KMS-11 (cell line): ENCODE results near the gene ZNF354B.

Experiments used
- H2AFZ ChIP-seq: fragments of 200-600 bp; sonication (generic); 2 replicates; pipeline ENCODE4 v1.6.1; 2016; ENCODE audit warnings: antibody characterized with exemption, mixed run types, low read depth
- H3K27ac ChIP-seq: fragments of 200-600 bp; sonication (generic); 2 replicates; pipeline ENCODE4 v1.6.1; 2016; ENCODE audit warnings: mild to moderate bottlenecking, mixed run types
- H3K27me3 ChIP-seq: fragments of 200-600 bp; sonication (generic); 2 replicates; pipeline ENCODE4 v1.6.1; 2017; ENCODE audit warnings: mild to moderate bottlenecking, low read depth, mixed run types, moderate library complexity; ENCODE audit not compliant: insufficient read depth
- H3K36me3 ChIP-seq: fragments of 200-600 bp; sonication (generic); 2 replicates; pipeline ENCODE4 v1.6.1; 2017; ENCODE audit warnings: mild to moderate bottlenecking, mixed run types; ENCODE audit not compliant: insufficient read depth
- H3K4me1 ChIP-seq: fragments of 200-600 bp; sonication (generic); 2 replicates; pipeline ENCODE4 v1.6.1; 2016; ENCODE audit warnings: mild to moderate bottlenecking, low read depth, mixed run types; ENCODE audit not compliant: poor library complexity, severe bottlenecking
- H3K4me2 ChIP-seq: fragments of 200-600 bp; sonication (generic); 2 replicates; pipeline ENCODE4 v1.7.0; 2016; ENCODE audit warnings: mild to moderate bottlenecking, mixed run types
- H3K4me3 ChIP-seq: fragments of 200-600 bp; sonication (generic); IDR thresholded peaks from 2 replicates; pipeline ENCODE4 v1.6.1; 2017; ENCODE audit warnings: low read depth, low read length, mixed read lengths; ENCODE audit not compliant: insufficient read depth
- H3K79me2 ChIP-seq: fragments of 200-600 bp; sonication (generic); 2 replicates; pipeline ENCODE4 v1.6.1; 2016; ENCODE audit warnings: low read depth, mixed run types; ENCODE audit not compliant: insufficient read depth
- H3K9ac ChIP-seq: fragments of 200-600 bp; sonication (generic); 2 replicates; pipeline ENCODE4 v1.6.1; 2016; ENCODE audit warnings: mild to moderate bottlenecking, mixed run types
- H4K20me1 ChIP-seq: fragments of 200-600 bp; sonication (generic); 2 replicates; pipeline ENCODE4 v1.6.1; 2016; ENCODE audit warnings: mild to moderate bottlenecking, mixed run types; ENCODE audit not compliant: insufficient read depth
- CTCF ChIP-seq: fragments of 200-600 bp; sonication (generic); conservative IDR thresholded peaks from 2 replicates; pipeline ENCODE4 v1.6.1; 2017; ENCODE audit warnings: low read depth, mild to moderate bottlenecking, antibody characterized with exemption, low read length, moderate library complexity, mixed read lengths

ZNF354B gene

GRCh38 chr5:178859625-178860521 is at the start of gene ZNF354B:
Gene ZNF354B (plus strand): TSS chr5:178859953. CDS start chr5:178861048, 1,095 bp downstream.
- Histone ChIP-seq H3K4me1 (no peaks in the 10 kb centered on the region), H4K20me1 (no peaks in the 10 kb centered on the region), H3K79me2 (no peaks in the 10 kb centered on the region), H3K9ac (no peak within 1 kb of the TSS), H3K27me3 (no peaks in the 10 kb centered on the region), H2AFZ (peak within 1 kb of the TSS; percentile 49; the same call in 1 of the 2 replicates), H3K27ac (no peak within 1 kb of the TSS), H3K4me2 (peak within 1 kb of the TSS; percentile 29; the same call in 1 of the 2 replicates), H3K36me3 (no peaks in the 10 kb centered on the region), H3K4me3 (no peak within 1 kb of the TSS)
- no peak for TF ChIP-seq CTCF

- no peaks in the 10 kb centered on the region for H3K36me3 ChIP-seq
- no peaks in the 10 kb centered on the region for H3K4me1 ChIP-seq
- no peak overlapping the region for H2AFZ ChIP-seq
- no peaks in the 10 kb centered on the region for H3K79me2 ChIP-seq
- no peaks in the 10 kb centered on the region for H3K27me3 ChIP-seq
- no peak for TF ChIP-seq CTCF
- no peaks in the 10 kb centered on the region for H4K20me1 ChIP-seq
- H3K9ac ChIP-seq = no peak overlapping the region
- H3K27ac ChIP-seq = no peak overlapping the region
- H3K4me3 ChIP-seq = no peak overlapping the region
- H3K4me2 ChIP-seq = no peak overlapping the region
These were observed 42.2 kb upstream of the ZNF354B start for GRCh38 chr5:178817506-178817905.

GRCh38 chr5:178818094-178818493 is 41.7 kb upstream of the ZNF354B start:
- Histone ChIP-seq H3K4me3 (no peak overlapping the region), H4K20me1 (no peaks in the 10 kb centered on the region)

GRCh38 chr5:178820001-178820400 is 39.8 kb upstream of the ZNF354B start:
- Histone ChIP-seq H4K20me1 (no peaks in the 10 kb centered on the region), H3K27me3 (no peaks in the 10 kb centered on the region), H3K4me3 (no peak overlapping the region), H3K4me2 (no peak overlapping the region), H3K27ac (no peak overlapping the region), H3K4me1 (no peaks in the 10 kb centered on the region), H3K9ac (no peak overlapping the region), H3K36me3 (no peaks in the 10 kb centered on the region), H2AFZ (no peak overlapping the region), H3K79me2 (no peaks in the 10 kb centered on the region)
- TF ChIP-seq CTCF = no peak

More at GRCh38 chr5:178818094-178818493, 41.7 kb upstream of the ZNF354B start:
- H3K27me3 ChIP-seq = no peaks in the 10 kb centered on the region
- H3K9ac ChIP-seq = no peak overlapping the region
- no peak for TF ChIP-seq CTCF
- H3K79me2 ChIP-seq = no peaks in the 10 kb centered on the region
- H2AFZ ChIP-seq = no peak overlapping the region
- H3K36me3 ChIP-seq = no peaks in the 10 kb centered on the region
- H3K27ac ChIP-seq = no peak overlapping the region
- no peak overlapping the region for H3K4me2 ChIP-seq
- H3K4me1 ChIP-seq = no peaks in the 10 kb centered on the region
